OCI-LY7 (cell line): Measurements from ENCODE around the gene PIPOX.

Experiments used
- CTCF ChIP-seq: fragments of 200-600 bp; sonication (generic); conservative IDR thresholded peaks from 2 replicates; pipeline ENCODE4 v1.5.1; 2014; ENCODE audit warnings: mild to moderate bottlenecking, antibody characterized with exemption, low read length, moderate library complexity, mixed read lengths
- EZH2phosphoT487 ChIP-seq: fragments of 200-600 bp; sonication (generic); IDR thresholded peaks from 2 replicates; pipeline ENCODE4 v1.6.1; 2018; ENCODE audit warnings: low read depth, borderline replicate concordance, mild to moderate bottlenecking, mixed run types, antibody characterized with exemption, low read length, moderate library complexity, mixed read lengths

- no peak for TF ChIP-seq CTCF
- no peak for TF ChIP-seq EZH2phosphoT487
These were observed 6.7 kb downstream of the PIPOX start for GRCh38 chr17:29049541-29050145.
